ENCODE results near the gene PLD6. TPM values are rescaled to one million over a fixed set of nuclear protein-coding genes. Genes with fewer than 3 reads are reported as not detected.

Gene PLD6
- total RNA-seq, 1 experiment from 2014 or later = 1.2 TPM

GRCh38 chr17:17201271-17201670 lies 4.9 kb downstream of the PLD6 start (continued):
- no peak for TF ChIP-seq CREM (CRISPR knock-in tag; IDR thresholded peaks at IDR 0.05)
- no peak for TF ChIP-seq ZNF219 (CRISPR knock-in tag; IDR thresholded peaks at IDR 0.05; ENCODE audit: borderline replicate concordance)
- no peak for TF ChIP-seq MYBL2 (CRISPR knock-in tag; IDR thresholded peaks at IDR 0.05)
- no peak for TF ChIP-seq NFE2L1 (CRISPR knock-in tag; IDR thresholded peaks at IDR 0.05)
- no peak for TF ChIP-seq SMAD4 (CRISPR knock-in tag; IDR thresholded peaks at IDR 0.05)
- TF ChIP-seq CDX4 (CRISPR knock-in tag; IDR thresholded peaks at IDR 0.05; ENCODE audit: borderline replicate concordance) = no peak
- no peak for TF ChIP-seq ZNF317 (CRISPR knock-in tag; IDR thresholded peaks at IDR 0.05; ENCODE audit: borderline replicate concordance, low read depth)
- no peak for TF ChIP-seq IRF2 (CRISPR knock-in tag; IDR thresholded peaks at IDR 0.05; ENCODE audit: borderline replicate concordance, low read depth)
- TF ChIP-seq ZNF425 (CRISPR knock-in tag; conservative IDR thresholded peaks at IDR 0.05) = no peak
- no peak for TF ChIP-seq ATF1 (CRISPR knock-in tag; IDR thresholded peaks at IDR 0.05)
- no peak for TF ChIP-seq FOXP4 (CRISPR knock-in tag; IDR thresholded peaks at IDR 0.05)

GRCh38 chr17:17200831-17201230 lies 5.3 kb downstream of the PLD6 start:
- H3K36me3 Mint-ChIP-seq = no peaks in the 10 kb centered on the region
- no peak overlapping the region for H3K4me3 Mint-ChIP-seq
- peaks cover 7% of the 10 kb centered on the region for H3K27me3 Mint-ChIP-seq (ENCODE audit: low read depth)
- DNase-seq (ENCODE audit: low spot score) = no peak
- no peak for ATAC-seq
- no peaks in the 10 kb centered on the region for H3K9me3 Mint-ChIP-seq
- ChIA-PET POLR2A (no interaction called here), CTCF (interaction anchor here (1.0 kb wide), 1 partner anchor 59 kb away, joined by 5 read pairs; no protein-coding TSS in a partner anchor)
- TF ChIP-seq ZNF512 (CRISPR knock-in tag; IDR thresholded peaks at IDR 0.05; ENCODE audit: borderline replicate concordance) (no peak), RORB (CRISPR knock-in tag; IDR thresholded peaks at IDR 0.05) (no peak), ZNF423 (CRISPR knock-in tag; IDR thresholded peaks at IDR 0.05) (no peak), USF2 (CRISPR knock-in tag; IDR thresholded peaks at IDR 0.05) (no peak), E2F1 (CRISPR knock-in tag; IDR thresholded peaks at IDR 0.05) (no peak), IRF1 (CRISPR knock-in tag; IDR thresholded peaks at IDR 0.05) (no peak), E2F4 (CRISPR knock-in tag; IDR thresholded peaks at IDR 0.05; ENCODE audit: borderline replicate concordance, low read depth) (no peak)
- no peak overlapping the region for H3K27ac Mint-ChIP-seq
- H3K4me1 Mint-ChIP-seq = no peaks in the 10 kb centered on the region

All from WTC11 (cell line).